ENCODE measurements around the gene ZDHHC17. TPM values are rescaled to one million over a fixed set of nuclear protein-coding genes. Genes with fewer than 3 reads are reported as not detected.

Gene ZDHHC17
- total RNA-seq, 4 donors from 2014 or later, result 26.2 to 41.9 (median 38.0) TPM

DNA sequence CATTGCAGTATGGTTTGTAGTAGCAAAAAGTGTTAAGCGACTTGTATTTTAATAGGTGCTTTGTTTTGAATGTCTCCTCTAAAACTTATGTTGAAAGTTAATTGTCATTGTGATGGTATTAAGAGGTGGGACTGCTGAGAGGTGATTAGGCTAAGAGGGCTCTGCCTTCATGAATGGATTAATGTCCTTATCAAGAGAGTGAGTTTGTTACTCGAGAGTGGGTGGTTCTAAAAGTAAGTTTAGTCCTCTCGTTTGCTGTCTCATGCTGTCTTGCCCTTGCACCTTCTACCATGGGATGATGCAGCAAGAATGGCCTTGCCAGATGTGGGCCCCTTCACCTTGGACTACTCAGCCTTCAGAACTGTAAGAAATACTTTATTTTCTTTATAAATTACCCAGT, 17.4 kb downstream of the ZDHHC17 start:
- Histone ChIP-seq H3K36me3 (no peaks in the 10 kb centered on the region), H3K4me1 (peaks cover 48 to 87% (median 80%) of the 10 kb centered on the region in 4 donors), H3K4me3 (no peak overlapping the region), H3K27me3 (no peaks in the 10 kb centered on the region), H3K9me3 (no peaks in the 10 kb centered on the region), H3K27ac (replicated peaks in 1 of 4) (no peak overlapping the region)
- 78% methylated on average over 3 of the region's 3 CpGs for WGBS
- no peak for TF ChIP-seq POLR2AphosphoS5 (IDR thresholded peaks at IDR 0.05)
- no peak for TF ChIP-seq EP300 (IDR thresholded peaks at IDR 0.05)
- TF ChIP-seq POLR2A (IDR thresholded peaks at IDR 0.05; ENCODE audit: low read depth), result no peak
- TF ChIP-seq, protein P1, sequence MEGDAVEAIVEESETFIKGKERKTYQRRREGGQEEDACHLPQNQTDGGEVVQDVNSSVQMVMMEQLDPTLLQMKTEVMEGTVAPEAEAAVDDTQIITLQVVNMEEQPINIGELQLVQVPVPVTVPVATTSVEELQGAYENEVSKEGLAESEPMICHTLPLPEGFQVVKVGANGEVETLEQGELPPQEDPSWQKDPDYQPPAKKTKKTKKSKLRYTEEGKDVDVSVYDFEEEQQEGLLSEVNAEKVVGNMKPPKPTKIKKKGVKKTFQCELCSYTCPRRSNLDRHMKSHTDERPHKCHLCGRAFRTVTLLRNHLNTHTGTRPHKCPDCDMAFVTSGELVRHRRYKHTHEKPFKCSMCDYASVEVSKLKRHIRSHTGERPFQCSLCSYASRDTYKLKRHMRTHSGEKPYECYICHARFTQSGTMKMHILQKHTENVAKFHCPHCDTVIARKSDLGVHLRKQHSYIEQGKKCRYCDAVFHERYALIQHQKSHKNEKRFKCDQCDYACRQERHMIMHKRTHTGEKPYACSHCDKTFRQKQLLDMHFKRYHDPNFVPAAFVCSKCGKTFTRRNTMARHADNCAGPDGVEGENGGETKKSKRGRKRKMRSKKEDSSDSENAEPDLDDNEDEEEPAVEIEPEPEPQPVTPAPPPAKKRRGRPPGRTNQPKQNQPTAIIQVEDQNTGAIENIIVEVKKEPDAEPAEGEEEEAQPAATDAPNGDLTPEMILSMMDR (IDR thresholded peaks at IDR 0.05), result no peak
- no peak for DNase-seq (ENCODE audit: extremely low spot score)
- intact Hi-C loops (cut with DNase I), result no loop called here

DNA sequence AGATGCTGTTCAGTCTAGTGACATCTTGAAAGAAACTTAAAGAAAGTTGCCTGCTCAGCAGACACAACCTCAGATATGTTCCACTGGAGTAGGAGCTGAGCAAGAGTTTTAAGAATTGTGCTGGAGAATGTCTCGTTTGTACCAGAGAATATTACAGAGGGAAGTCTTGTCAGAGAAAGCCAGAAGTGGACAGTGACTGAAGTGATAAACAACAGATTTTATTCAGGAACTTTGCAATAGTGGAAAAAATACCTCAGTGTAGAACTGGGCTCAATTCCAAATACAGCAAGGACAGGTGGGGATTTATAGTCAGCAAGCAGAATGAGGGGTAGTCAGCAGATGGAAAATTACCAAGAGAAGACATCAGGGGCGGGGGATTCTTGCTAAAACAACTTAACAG, 18.6 kb downstream of the ZDHHC17 start:
- Histone ChIP-seq H3K4me3 (no peak overlapping the region), H3K36me3 (no peaks in the 10 kb centered on the region), H3K4me1 (peaks cover 46 to 78% (median 77%) of the 10 kb centered on the region in 4 donors), H3K27me3 (no peaks in the 10 kb centered on the region), H3K27ac (replicated peaks in 1 of 4) (peak overlapping the region; percentile 26 to 48 (median 38)), H3K9me3 (no peaks in the 10 kb centered on the region)
- no peak for DNase-seq (ENCODE audit: extremely low spot score)
- 54% methylated on average over 2 of the region's 2 CpGs for WGBS
- TF ChIP-seq POLR2A (IDR thresholded peaks at IDR 0.05; ENCODE audit: low read depth) (no peak), POLR2AphosphoS5 (IDR thresholded peaks at IDR 0.05) (no peak), EP300 (IDR thresholded peaks at IDR 0.05) (no peak)
- TF ChIP-seq, protein P1 (IDR thresholded peaks at IDR 0.05), result no peak
- intact Hi-C loops (cut with DNase I), result no loop called here

DNA sequence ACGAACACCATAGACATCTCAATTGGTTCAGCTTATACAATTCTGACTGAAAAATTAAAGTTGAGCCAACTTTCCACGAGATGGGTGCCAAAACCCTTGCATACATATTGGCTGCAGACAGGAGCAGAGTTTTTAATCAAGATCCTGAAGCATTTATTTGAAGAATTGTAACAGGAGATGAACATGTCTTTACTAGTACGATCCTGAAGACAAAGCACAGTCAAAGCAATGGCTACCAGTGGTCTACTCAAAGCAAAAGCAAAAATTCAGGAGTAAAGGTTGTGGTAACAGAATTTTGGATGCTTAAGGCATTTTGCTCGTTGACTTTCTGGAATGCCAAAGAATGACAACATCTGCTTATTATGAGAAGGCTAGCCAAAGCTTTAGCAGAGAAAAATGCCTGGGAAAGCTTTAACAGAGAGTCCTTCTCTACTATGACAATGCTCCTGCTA, 20.7 kb downstream of the ZDHHC17 start:
- peak overlapping the region; percentile 42 to 74 (median 50) for H3K27ac ChIP-seq (replicated peaks in 1 of 4)
- 30% methylated on average over 4 of the region's 4 CpGs for WGBS
- no peaks in the 10 kb centered on the region for H3K9me3 ChIP-seq
- H3K4me1 ChIP-seq, result peaks cover 42 to 72% (median 68%) of the 10 kb centered on the region in 4 donors
- no peaks in the 10 kb centered on the region for H3K36me3 ChIP-seq
- no peak for TF ChIP-seq EP300 (IDR thresholded peaks at IDR 0.05)
- no peak for TF ChIP-seq POLR2AphosphoS5 (IDR thresholded peaks at IDR 0.05)
- TF ChIP-seq, protein P1 (IDR thresholded peaks at IDR 0.05), result no peak
- no peak for TF ChIP-seq POLR2A (IDR thresholded peaks at IDR 0.05; ENCODE audit: low read depth)
- peak overlapping the region in 1 of 4 donors; percentile 8 for H3K4me3 ChIP-seq
- DNase-seq (ENCODE audit: extremely low spot score), result no peak
- H3K27me3 ChIP-seq, result no peaks in the 10 kb centered on the region
- intact Hi-C loops (cut with DNase I), result no loop called here

DNA sequence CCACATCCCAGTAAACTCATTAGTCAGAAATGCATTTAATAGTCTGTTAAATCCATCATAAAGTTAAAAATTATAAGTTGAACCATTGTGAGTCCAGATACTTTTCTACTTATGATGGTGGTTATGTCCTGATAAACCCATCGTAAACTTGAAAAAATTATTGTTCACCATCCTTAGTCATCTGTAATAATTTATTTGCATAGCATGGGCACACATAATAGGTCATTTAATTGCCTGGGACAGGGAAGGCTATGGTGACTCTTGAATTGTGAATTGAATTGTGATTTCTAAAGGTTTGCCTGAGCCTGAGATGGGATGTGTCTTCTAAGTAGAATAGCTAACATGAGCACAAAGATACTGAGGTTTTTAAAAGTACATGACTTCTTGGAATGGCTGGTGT, 21.5 kb downstream of the ZDHHC17 start:
- no peak for DNase-seq (ENCODE audit: extremely low spot score)
- Histone ChIP-seq H3K27ac (replicated peaks in 1 of 4) (peak overlapping the region; percentile 42 to 74 (median 50)), H3K4me3 (no peak overlapping the region), H3K9me3 (no peaks in the 10 kb centered on the region), H3K4me1 (peaks cover 42 to 75% (median 73%) of the 10 kb centered on the region in 4 donors), H3K27me3 (no peaks in the 10 kb centered on the region), H3K36me3 (no peaks in the 10 kb centered on the region)
- intact Hi-C loops (cut with DNase I), result no loop called here
- WGBS, result 92% methylated on average over 1 of the region's 1 CpG
- TF ChIP-seq, protein P1 (IDR thresholded peaks at IDR 0.05), result no peak
- no peak for TF ChIP-seq POLR2A (IDR thresholded peaks at IDR 0.05; ENCODE audit: low read depth)
- TF ChIP-seq EP300 (IDR thresholded peaks at IDR 0.05), result no peak
- TF ChIP-seq POLR2AphosphoS5 (IDR thresholded peaks at IDR 0.05), result no peak

DNA sequence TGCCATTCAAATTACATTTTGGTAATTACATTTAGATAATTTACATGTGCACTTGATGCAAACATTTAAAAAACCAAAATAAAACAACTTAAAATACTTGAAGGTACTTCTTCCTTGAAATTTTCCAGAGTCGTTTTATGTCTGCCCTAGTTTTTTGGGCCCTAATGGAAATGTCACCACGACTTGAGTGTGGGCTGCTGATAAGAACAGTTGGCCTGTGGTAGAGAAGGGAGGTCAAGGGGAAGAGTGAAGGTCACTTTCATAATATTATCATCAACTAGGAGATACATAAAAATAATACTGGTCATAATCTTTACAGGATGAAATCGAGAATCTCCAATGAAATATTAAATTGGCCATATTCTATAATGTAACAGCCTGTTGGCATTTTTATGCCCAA, 23.1 kb downstream of the ZDHHC17 start:
- intact Hi-C loops (cut with DNase I), result no loop called here
- TF ChIP-seq, protein P1 (IDR thresholded peaks at IDR 0.05), result no peak
- no peak for TF ChIP-seq EP300 (IDR thresholded peaks at IDR 0.05)
- no peak for TF ChIP-seq POLR2AphosphoS5 (IDR thresholded peaks at IDR 0.05)
- TF ChIP-seq POLR2A (IDR thresholded peaks at IDR 0.05; ENCODE audit: low read depth), result no peak
- Histone ChIP-seq H3K4me1 (peaks cover 31 to 76% (median 72%) of the 10 kb centered on the region in 4 donors), H3K4me3 (no peak overlapping the region), H3K27me3 (no peaks in the 10 kb centered on the region), H3K36me3 (no peaks in the 10 kb centered on the region), H3K9me3 (no peaks in the 10 kb centered on the region), H3K27ac (replicated peaks in 1 of 4) (no peak overlapping the region)
- DNase-seq (ENCODE audit: extremely low spot score), result no peak
- WGBS, result 88% methylated on average over 3 of the region's 3 CpGs

Data from esophagus muscularis mucosa (tissue), 4 donors.